Esophagus squamous epithelium (tissue), 5 donors: ENCODE data around the gene INA. TPM values are rescaled to one million over a fixed set of nuclear protein-coding genes. Genes with fewer than 3 reads are reported as not detected.

ENCODE experiments used
- DNase-seq: peaks from one replicate; lab custom pipeline; 2025; lab: John Stamatoyannopoulos, UW
- H3K27ac ChIP-seq, 4 donors: fragments of 200-600 bp; sonication (generic); one replicate each; pipeline ENCODE4 v1.5.1; 2016 to 2019; ENCODE audit warnings: mild to moderate bottlenecking in 1 of 4
- H3K27me3 ChIP-seq, 4 donors: fragments of 200-600 bp; sonication (generic); 1 replicate in 3 of 4; 2 replicates in 1 of 4; pipeline versions ENCODE4 v1.5.1 to v1.6.0; 2017 to 2021; ENCODE audit warnings: antibody characterized with exemption in 1 of 4
- H3K36me3 ChIP-seq, 3 donors: fragments of 200-600 bp; sonication (generic); one replicate each; pipeline ENCODE4 v1.5.1; 2016 to 2019
- H3K4me1 ChIP-seq, 3 donors: fragments of 200-600 bp; sonication (generic); one replicate each; pipeline ENCODE4 v1.5.1; 2017 to 2019
- H3K4me3 ChIP-seq, 4 donors: fragments of 200-600 bp; sonication (generic); 1 replicate in 3 of 4; 2 replicates in 1 of 4; pipeline ENCODE4 v1.5.1; 2016 to 2019; ENCODE audit warnings: mild to moderate bottlenecking in 2 of 4, moderate library complexity in 1 of 4
- H3K9me3 ChIP-seq, 3 donors: fragments of 200-600 bp; sonication (generic); one replicate each; pipeline ENCODE4 v1.5.1; 2016 to 2019
- POLR2A ChIP-seq, 4 donors: fragments of 450-650 bp; IDR thresholded peaks; one replicate each; pipeline ENCODE4 v1.6.1; 2017; ENCODE audit warnings: antibody characterized with exemption in 4 of 4, mild to moderate bottlenecking in 4 of 4, moderate library complexity in 3 of 4
- WGBS, 2 donors: methylation state at CpG; one replicate each; pipeline ENCODE4 v1.1.5; 2018; 5-methylcytosine and 5-hydroxymethylcytosine counted together
- intact Hi-C: fragments of 100-400 bp; cut with DNase I; formaldehyde crosslinking; loops from one replicate; pipeline ENCODE4 v1.15.0; 2022
- total RNA-seq, 4 donors: library from RNA; depleted of rRNA; stranded (reverse); fragments of >200 nt; gene quantifications; one replicate each; pipeline ENCODE4 v1.1.0, GENCODE V29; 2016
- TF ChIP-seq, protein P1 (sequence below), 6 experiments: fragments of 450-650 bp in 4 of 6; fragments of 200-600 bp in 2 of 6; sonication (generic) in 2 of 6; IDR thresholded peaks; one replicate each; pipeline ENCODE4 v1.5.1; 2016 to 2019; ENCODE audit warnings: antibody characterized with exemption in 6 of 6, mild to moderate bottlenecking in 4 of 6, moderate library complexity in 4 of 6
- donor health status: DM: yes; HTN: yes; CAD: no.

The INA gene
- total RNA-seq, 4 donors from 2014 or later = 0.38 to 2.5 (median 1.4) TPM

DNA sequence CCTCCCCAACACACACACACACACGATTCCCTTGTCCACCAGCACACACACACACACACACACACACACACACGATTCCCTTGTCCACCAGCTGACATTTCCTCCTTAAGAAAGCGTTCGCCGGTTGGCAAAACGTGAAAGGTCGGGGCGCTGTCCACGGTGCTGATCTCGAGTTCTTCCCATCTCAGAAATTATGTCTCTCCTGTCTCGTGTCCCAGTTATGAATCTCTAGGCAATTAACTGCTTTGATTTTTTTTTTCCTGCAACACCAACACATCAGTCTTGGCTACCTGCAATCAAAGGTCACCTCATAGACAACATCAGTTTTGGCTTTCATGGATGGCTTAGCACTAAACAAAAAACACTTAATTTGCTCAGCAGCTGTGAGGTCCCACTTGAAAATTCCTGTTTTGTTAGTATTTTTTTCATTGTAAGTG lies 1.9 kb downstream of the INA start:
- WGBS, 2 donors = 2 to 13% methylated on average over 11 of the region's 11 CpGs
- Histone ChIP-seq H3K4me1 (peaks cover 8 to 28% (median 16%) of the 10 kb centered on the region in 3 donors), H3K9me3 (no peaks in the 10 kb centered on the region), H3K4me3 (no peak overlapping the region), H3K36me3 (no peaks in the 10 kb centered on the region), H3K27me3 (peaks cover 15 to 90% (median 19%) of the 10 kb centered on the region in 4 donors), H3K27ac (no peak overlapping the region)
- intact Hi-C loops = no loop called here
- TF ChIP-seq POLR2A (IDR thresholded peaks at IDR 0.05) = no peak
- TF ChIP-seq, protein P1, sequence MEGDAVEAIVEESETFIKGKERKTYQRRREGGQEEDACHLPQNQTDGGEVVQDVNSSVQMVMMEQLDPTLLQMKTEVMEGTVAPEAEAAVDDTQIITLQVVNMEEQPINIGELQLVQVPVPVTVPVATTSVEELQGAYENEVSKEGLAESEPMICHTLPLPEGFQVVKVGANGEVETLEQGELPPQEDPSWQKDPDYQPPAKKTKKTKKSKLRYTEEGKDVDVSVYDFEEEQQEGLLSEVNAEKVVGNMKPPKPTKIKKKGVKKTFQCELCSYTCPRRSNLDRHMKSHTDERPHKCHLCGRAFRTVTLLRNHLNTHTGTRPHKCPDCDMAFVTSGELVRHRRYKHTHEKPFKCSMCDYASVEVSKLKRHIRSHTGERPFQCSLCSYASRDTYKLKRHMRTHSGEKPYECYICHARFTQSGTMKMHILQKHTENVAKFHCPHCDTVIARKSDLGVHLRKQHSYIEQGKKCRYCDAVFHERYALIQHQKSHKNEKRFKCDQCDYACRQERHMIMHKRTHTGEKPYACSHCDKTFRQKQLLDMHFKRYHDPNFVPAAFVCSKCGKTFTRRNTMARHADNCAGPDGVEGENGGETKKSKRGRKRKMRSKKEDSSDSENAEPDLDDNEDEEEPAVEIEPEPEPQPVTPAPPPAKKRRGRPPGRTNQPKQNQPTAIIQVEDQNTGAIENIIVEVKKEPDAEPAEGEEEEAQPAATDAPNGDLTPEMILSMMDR (IDR thresholded peaks at IDR 0.05) = no peak
- no peak for DNase-seq

GRCh38 chr10:103280031-103280430 lies 3.1 kb downstream of the INA start:
- H3K27ac ChIP-seq = no peak overlapping the region
- no peak overlapping the region for H3K4me3 ChIP-seq
- H3K9me3 ChIP-seq = no peaks in the 10 kb centered on the region
- TF ChIP-seq, protein P1 (IDR thresholded peaks at IDR 0.05) = no peak
- TF ChIP-seq POLR2A (IDR thresholded peaks at IDR 0.05) = no peak
- intact Hi-C loops = no loop called here
- H3K27me3 ChIP-seq = peaks cover 15 to 94% (median 19%) of the 10 kb centered on the region in 4 donors
- no peak for DNase-seq
- H3K36me3 ChIP-seq = no peaks in the 10 kb centered on the region
- WGBS, 2 donors = 60 to 73% methylated on average over 3 of the region's 3 CpGs
- peaks cover 8 to 28% (median 16%) of the 10 kb centered on the region in 3 donors for H3K4me1 ChIP-seq

GRCh38 chr10:103280506-103280905 lies 3.6 kb downstream of the INA start:
- TF ChIP-seq, protein P1 (IDR thresholded peaks at IDR 0.05) = no peak
- TF ChIP-seq POLR2A (IDR thresholded peaks at IDR 0.05) = no peak
- WGBS, 2 donors = 88 to 91% methylated on average over 1 to 2 of the region's 2 CpGs
- Histone ChIP-seq H3K4me3 (no peak overlapping the region), H3K4me1 (peaks cover 8 to 28% (median 16%) of the 10 kb centered on the region in 3 donors), H3K27me3 (peaks cover 15 to 94% (median 19%) of the 10 kb centered on the region in 4 donors), H3K36me3 (no peaks in the 10 kb centered on the region), H3K9me3 (no peaks in the 10 kb centered on the region), H3K27ac (no peak overlapping the region)
- intact Hi-C loops = no loop called here
- no peak for DNase-seq

GRCh38 chr10:103281753-103282152 lies 4.8 kb downstream of the INA start:
- intact Hi-C loops = no loop called here
- H3K4me3 ChIP-seq = no peak overlapping the region
- H3K27me3 ChIP-seq = peaks cover 9 to 86% (median 15%) of the 10 kb centered on the region in 4 donors
- no peak for DNase-seq
- H3K9me3 ChIP-seq = no peaks in the 10 kb centered on the region
- no peak overlapping the region for H3K27ac ChIP-seq
- H3K4me1 ChIP-seq = peaks cover 6 to 16% (median 14%) of the 10 kb centered on the region in 3 donors
- 2 to 10% methylated on average over 4 to 5 of the region's 14 CpGs for WGBS, 2 donors
- no peaks in the 10 kb centered on the region for H3K36me3 ChIP-seq
- no peak for TF ChIP-seq POLR2A (IDR thresholded peaks at IDR 0.05)
- TF ChIP-seq, protein P1 (IDR thresholded peaks at IDR 0.05) = no peak

DNA sequence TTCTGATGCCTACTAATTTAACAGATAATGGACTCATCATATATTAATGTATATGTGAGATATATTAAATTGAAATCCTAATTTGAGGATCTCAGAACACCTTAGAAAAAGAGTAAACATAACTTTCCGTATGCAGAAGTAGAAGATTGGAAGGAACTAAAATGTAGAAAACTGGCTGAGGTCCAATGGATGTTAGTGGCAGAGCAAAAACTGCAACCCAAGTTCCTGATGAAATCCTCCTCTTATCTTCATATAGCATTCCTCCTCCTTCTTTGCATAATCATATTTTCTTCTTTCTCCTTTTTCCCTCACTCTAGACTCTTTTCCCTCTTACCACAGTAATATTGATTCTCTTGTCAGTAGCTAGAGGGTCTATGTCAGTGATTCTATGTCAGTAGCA lies 6.0 kb downstream of the INA start:
- no peak for DNase-seq
- Histone ChIP-seq H3K27ac (no peak overlapping the region), H3K4me3 (no peak overlapping the region), H3K36me3 (no peaks in the 10 kb centered on the region), H3K27me3 (peaks cover 4 to 86% (median 6%) of the 10 kb centered on the region in 4 donors), H3K4me1 (peaks cover 0 to 4% (median 2%) of the 10 kb centered on the region in 3 donors), H3K9me3 (no peaks in the 10 kb centered on the region)
- TF ChIP-seq, protein P1 (IDR thresholded peaks at IDR 0.05) = no peak
- TF ChIP-seq POLR2A (IDR thresholded peaks at IDR 0.05) = no peak
- intact Hi-C loops = no loop called here
- WGBS, 2 donors = 50 to 52% methylated on average over 1 of the region's 1 CpG
